ENCODE data around the gene FOXK2.
A peak's percentile ranks its signal among the peaks of the same experiment; 100 is the strongest.

Gene FOXK2

GRCh38 chr17:82595893-82596292 lies 76.4 kb downstream of the FOXK2 start:
- Mint-ChIP-seq H3K36me3 (peaks cover 31% of the 10 kb centered on the region), H3K27ac (no peak overlapping the region), H3K27me3 (no peaks in the 10 kb centered on the region), H3K4me3 (no peak overlapping the region), H3K9me3 (no peaks in the 10 kb centered on the region), H3K4me1 (peaks cover 71% of the 10 kb centered on the region)
- ATAC-seq: peak; percentile 25

GRCh38 chr17:82596296-82596695 lies 76.8 kb downstream of the FOXK2 start:
- peaks cover 35% of the 10 kb centered on the region for H3K36me3 Mint-ChIP-seq
- no peaks in the 10 kb centered on the region for H3K27me3 Mint-ChIP-seq
- no peak for ATAC-seq
- no peaks in the 10 kb centered on the region for H3K9me3 Mint-ChIP-seq
- no peak overlapping the region for H3K4me3 Mint-ChIP-seq
- no peak overlapping the region for H3K27ac Mint-ChIP-seq
- H3K4me1 Mint-ChIP-seq: peaks cover 75% of the 10 kb centered on the region

- ATAC-seq: no peak
- Mint-ChIP-seq H3K27ac (no peak overlapping the region), H3K27me3 (no peaks in the 10 kb centered on the region), H3K4me1 (peaks cover 69% of the 10 kb centered on the region), H3K9me3 (no peaks in the 10 kb centered on the region), H3K36me3 (peaks cover 43% of the 10 kb centered on the region), H3K4me3 (no peak overlapping the region)
Measured at GRCh38 chr17:82596837-82597672, 77.5 kb downstream of the FOXK2 start.

- Mint-ChIP-seq H3K9me3 (no peaks in the 10 kb centered on the region), H3K4me1 (peaks cover 69% of the 10 kb centered on the region), H3K27me3 (no peaks in the 10 kb centered on the region), H3K27ac (peak overlapping the region; percentile 37), H3K4me3 (no peak overlapping the region), H3K36me3 (peaks cover 53% of the 10 kb centered on the region)
- ATAC-seq: no peak
Measured at GRCh38 chr17:82598256-82599119, 79.0 kb downstream of the FOXK2 start.

- peak overlapping the region; percentile 12 for H3K4me3 Mint-ChIP-seq
- ATAC-seq: peak; percentile 84
- H3K36me3 Mint-ChIP-seq: peaks cover 68% of the 10 kb centered on the region
- H3K9me3 Mint-ChIP-seq: no peaks in the 10 kb centered on the region
- H3K4me1 Mint-ChIP-seq: peaks cover 65% of the 10 kb centered on the region
- peak overlapping the region; percentile 37 for H3K27ac Mint-ChIP-seq
- H3K27me3 Mint-ChIP-seq: no peaks in the 10 kb centered on the region
Measured at GRCh38 chr17:82599674-82600661, 80.4 kb downstream of the FOXK2 start.

- Mint-ChIP-seq H3K9me3 (no peaks in the 10 kb centered on the region), H3K36me3 (peaks cover 68% of the 10 kb centered on the region), H3K27me3 (no peaks in the 10 kb centered on the region), H3K4me3 (no peak overlapping the region), H3K27ac (no peak overlapping the region), H3K4me1 (peaks cover 60% of the 10 kb centered on the region)
- no peak for ATAC-seq
Measured at GRCh38 chr17:82600731-82601446, 81.4 kb downstream of the FOXK2 start.

GRCh38 chr17:82601447-82602000 lies 82.0 kb downstream of the FOXK2 start:
- Mint-ChIP-seq H3K4me3 (no peak overlapping the region), H3K27me3 (no peaks in the 10 kb centered on the region), H3K27ac (no peak overlapping the region), H3K36me3 (peaks cover 63% of the 10 kb centered on the region), H3K4me1 (peaks cover 53% of the 10 kb centered on the region), H3K9me3 (no peaks in the 10 kb centered on the region)
- ATAC-seq: no peak

GRCh38 chr17:82602487-82602886 lies 83.0 kb downstream of the FOXK2 start:
- H3K27ac Mint-ChIP-seq: no peak overlapping the region
- peaks cover 56% of the 10 kb centered on the region for H3K36me3 Mint-ChIP-seq
- ATAC-seq: no peak
- H3K9me3 Mint-ChIP-seq: no peaks in the 10 kb centered on the region
- H3K4me1 Mint-ChIP-seq: peaks cover 49% of the 10 kb centered on the region
- H3K4me3 Mint-ChIP-seq: no peak overlapping the region
- H3K27me3 Mint-ChIP-seq: no peaks in the 10 kb centered on the region

GRCh38 chr17:82602986-82603710 lies 83.6 kb downstream of the FOXK2 start:
- Mint-ChIP-seq H3K9me3 (no peaks in the 10 kb centered on the region), H3K36me3 (peaks cover 56% of the 10 kb centered on the region), H3K27me3 (no peaks in the 10 kb centered on the region), H3K27ac (no peak overlapping the region), H3K4me1 (peaks cover 49% of the 10 kb centered on the region), H3K4me3 (no peak overlapping the region)
- ATAC-seq: peak; percentile 48

- H3K36me3 Mint-ChIP-seq: peaks cover 63% of the 10 kb centered on the region
- no peak overlapping the region for H3K4me3 Mint-ChIP-seq
- H3K27me3 Mint-ChIP-seq: no peaks in the 10 kb centered on the region
- no peak for ATAC-seq
- peaks cover 46% of the 10 kb centered on the region for H3K4me1 Mint-ChIP-seq
- H3K9me3 Mint-ChIP-seq: no peaks in the 10 kb centered on the region
- no peak overlapping the region for H3K27ac Mint-ChIP-seq
Measured at GRCh38 chr17:82603981-82604448, 84.5 kb downstream of the FOXK2 start.

GRCh38 chr17:82604532-82604931 lies 85.0 kb downstream of the FOXK2 start:
- Mint-ChIP-seq H3K36me3 (peaks cover 69% of the 10 kb centered on the region), H3K27ac (no peak overlapping the region)

GRCh38 chr17:82605939-82606600 lies 86.5 kb downstream of the FOXK2 start:
- Mint-ChIP-seq H3K9me3 (no peaks in the 10 kb centered on the region), H3K4me3 (no peak overlapping the region), H3K4me1 (peaks cover 25% of the 10 kb centered on the region), H3K36me3 (peaks cover 68% of the 10 kb centered on the region), H3K27me3 (no peaks in the 10 kb centered on the region), H3K27ac (no peak overlapping the region)
- ATAC-seq: no peak

More at GRCh38 chr17:82604532-82604931, 85.0 kb downstream of the FOXK2 start:
- Mint-ChIP-seq H3K4me1 (peaks cover 40% of the 10 kb centered on the region), H3K27me3 (no peaks in the 10 kb centered on the region), H3K9me3 (no peaks in the 10 kb centered on the region), H3K4me3 (no peak overlapping the region)
- no peak for ATAC-seq

GRCh38 chr17:82608816-82609215 lies 89.3 kb downstream of the FOXK2 start:
- Mint-ChIP-seq H3K27me3 (no peaks in the 10 kb centered on the region), H3K4me1 (peaks cover 8% of the 10 kb centered on the region), H3K9me3 (no peaks in the 10 kb centered on the region), H3K27ac (no peak overlapping the region), H3K36me3 (peaks cover 64% of the 10 kb centered on the region), H3K4me3 (no peak overlapping the region)
- ATAC-seq: no peak
